HEK293 (cell line): ENCODE data around the gene PPP1R1C.

Experiments
- ATF2 ChIP-seq: fragments of 450-650 bp; formaldehyde crosslinking; IDR thresholded peaks from 2 replicates; pipeline ENCODE4 v1.5.1; 2016; ENCODE audit warnings: missing biosample characterization, missing genetic modification characterization, low read depth
- HIC1 ChIP-seq: fragments of 450-650 bp; formaldehyde crosslinking; IDR thresholded peaks from 2 replicates; pipeline ENCODE4 v1.5.1; 2016; ENCODE audit warnings: missing biosample characterization, missing genetic modification characterization
- KLF16 ChIP-seq: fragments of 450-650 bp; formaldehyde crosslinking; IDR thresholded peaks from 2 replicates; pipeline ENCODE4 v1.5.1; 2017; ENCODE audit warnings: missing biosample characterization, missing genetic modification characterization
- MEIS1 ChIP-seq: sonication (generic); formaldehyde crosslinking; IDR thresholded peaks from 2 replicates; pipeline ENCODE4 v1.8.1; 2022; ENCODE audit warnings: missing genetic modification reagents, mild to moderate bottlenecking, borderline replicate concordance
- OSR2 ChIP-seq: fragments of 450-650 bp; formaldehyde crosslinking; IDR thresholded peaks from 2 replicates; pipeline ENCODE4 v1.5.1; 2016; ENCODE audit warnings: missing biosample characterization, missing genetic modification characterization
- PATZ1 ChIP-seq: fragments of 450-650 bp; formaldehyde crosslinking; IDR thresholded peaks from 2 replicates; pipeline ENCODE4 v1.5.1; 2016; ENCODE audit warnings: missing biosample characterization, missing genetic modification characterization
- ZBTB21 ChIP-seq: fragments of 450-650 bp; formaldehyde crosslinking; IDR thresholded peaks from 2 replicates; pipeline ENCODE4 v1.5.1; 2017; ENCODE audit warnings: missing biosample characterization, missing genetic modification characterization
- ZBTB44 ChIP-seq: fragments of 450-650 bp; IDR thresholded peaks from 2 replicates; pipeline ENCODE4 v1.5.1; 2018; ENCODE audit warnings: missing biosample characterization, mild to moderate bottlenecking, missing genetic modification characterization
- ZBTB48 ChIP-seq: fragments of 450-650 bp; formaldehyde crosslinking; IDR thresholded peaks from 2 replicates; pipeline ENCODE4 v1.5.1; 2016; ENCODE audit warnings: missing biosample characterization, missing genetic modification characterization
- ZBTB49 ChIP-seq: fragments of 450-650 bp; formaldehyde crosslinking; IDR thresholded peaks from 2 replicates; pipeline ENCODE4 v1.5.1; 2016; ENCODE audit warnings: missing biosample characterization, missing genetic modification characterization, low read depth
- ZBTB6 ChIP-seq: fragments of 450-650 bp; formaldehyde crosslinking; IDR thresholded peaks from 2 replicates; pipeline ENCODE4 v1.5.1; 2017; ENCODE audit warnings: missing biosample characterization, missing genetic modification characterization
- ZNF133 ChIP-seq: fragments of 450-650 bp; formaldehyde crosslinking; IDR thresholded peaks from 2 replicates; pipeline ENCODE4 v1.5.1; 2016; ENCODE audit warnings: missing biosample characterization, missing genetic modification characterization
- ZNF239 ChIP-seq: fragments of 450-650 bp; formaldehyde crosslinking; IDR thresholded peaks from 2 replicates; pipeline ENCODE4 v1.5.1; 2016; ENCODE audit warnings: missing biosample characterization, missing genetic modification characterization
- ZNF24 ChIP-seq: fragments of 450-650 bp; formaldehyde crosslinking; IDR thresholded peaks from 2 replicates; pipeline ENCODE4 v1.5.1; 2016; ENCODE audit warnings: missing biosample characterization, missing genetic modification characterization
- ZNF266 ChIP-seq: fragments of 450-650 bp; formaldehyde crosslinking; IDR thresholded peaks from 2 replicates; pipeline ENCODE4 v1.5.1; 2016; ENCODE audit warnings: missing biosample characterization, missing genetic modification characterization, low read depth
- ZNF473 ChIP-seq: fragments of 450-650 bp; formaldehyde crosslinking; IDR thresholded peaks from 2 replicates; pipeline ENCODE4 v1.5.1; 2017; ENCODE audit warnings: missing biosample characterization, missing genetic modification characterization
- ZNF518A ChIP-seq: fragments of 450-650 bp; formaldehyde crosslinking; conservative IDR thresholded peaks from 2 replicates; pipeline ENCODE4 v1.5.1; 2016; ENCODE audit warnings: low read depth, missing biosample characterization, missing genetic modification characterization
- ZNF555 ChIP-seq: fragments of 450-650 bp; formaldehyde crosslinking; conservative IDR thresholded peaks from 2 replicates; pipeline ENCODE4 v1.5.1; 2017; ENCODE audit warnings: missing biosample characterization, mild to moderate bottlenecking, missing genetic modification characterization, inconsistent platforms
- ZNF560 ChIP-seq: fragments of 450-650 bp; formaldehyde crosslinking; IDR thresholded peaks from 2 replicates; pipeline ENCODE4 v1.5.1; 2017; ENCODE audit warnings: missing biosample characterization, missing genetic modification characterization, borderline replicate concordance
- ZNF660 ChIP-seq: fragments of 450-650 bp; IDR thresholded peaks from 2 replicates; pipeline ENCODE4 v1.5.1; 2018; ENCODE audit warnings: missing biosample characterization, mild to moderate bottlenecking, missing genetic modification characterization
- ZSCAN23 ChIP-seq: fragments of 450-650 bp; formaldehyde crosslinking; IDR thresholded peaks from 2 replicates; pipeline ENCODE4 v1.5.1; 2016; ENCODE audit warnings: missing biosample characterization, missing genetic modification characterization

PPP1R1C gene

GRCh38 chr2:181952404-181953226 is 33.0 kb upstream of the PPP1R1C start (continued):
- peak; percentile 76 for TF ChIP-seq ZNF518A (tag by site-specific recombination)
- no peak for TF ChIP-seq OSR2 (tag by site-specific recombination)
- TF ChIP-seq PATZ1 (tag by site-specific recombination), result no peak
- TF ChIP-seq ZBTB48 (tag by site-specific recombination), result no peak
- no peak for TF ChIP-seq ZBTB6 (tag by site-specific recombination)
- no peak for TF ChIP-seq ZSCAN23 (tag by site-specific recombination)
- TF ChIP-seq ZBTB49, result no peak
- peak; percentile 62 for TF ChIP-seq ZNF555 (tag by site-specific recombination)
- no peak for TF ChIP-seq ZNF239
- no peak for TF ChIP-seq ZBTB21
- peak; percentile 17; the same call in 1 of the 2 replicates for TF ChIP-seq ZNF560 (tag by site-specific recombination)
- TF ChIP-seq ZNF133 (tag by site-specific recombination), result no peak
- no peak for TF ChIP-seq ZNF24 (tag by site-specific recombination)
- TF ChIP-seq KLF16, result no peak
- no peak for TF ChIP-seq ZBTB44 (tag by site-specific recombination)
- no peak for TF ChIP-seq MEIS1 (CRISPR knock-in tag)
- no peak for TF ChIP-seq ZNF473 (tag by site-specific recombination)
- TF ChIP-seq ZNF266 (tag by site-specific recombination), result 0 out of 2 replicates have a peak, but pooled peaks have one; percentile 11
- TF ChIP-seq HIC1 (tag by site-specific recombination), result no peak
- no peak for TF ChIP-seq ATF2 (tag by site-specific recombination)
- TF ChIP-seq ZNF660, result no peak
